Astrocyte (in vitro differentiated cells and primary cell): Measurements from ENCODE around the gene SMPDL3A. TPM values are rescaled to one million over a fixed set of nuclear protein-coding genes. Genes with fewer than 3 reads are reported as not detected.
"Not testable (repeated sequence)": the region's sequence is repeated elsewhere in the genome, so short reads cannot be mapped to it uniquely, and the experiment has no call there.

Experiments
- DNase-seq: peaks from one replicate; pipeline ENCODE4 v3.0.0-alpha.2; 2010; ENCODE audit warnings: low read depth
- FAIRE-seq: peaks from 2 replicates; lab custom pipeline; 2011; peaks lifted over from hg19 to GRCh38; lab: Jason Lieb, UNC
- H2AFZ ChIP-seq: 2 replicates; pipeline ENCODE4 v1.6.0; 2012; ENCODE audit warnings: low read depth, low read length, inconsistent platforms
- H3K27ac ChIP-seq: 2 replicates; pipeline ENCODE4 v1.5.1; 2011; ENCODE audit warnings: low read depth, low read length, inconsistent platforms
- H3K27me3 ChIP-seq: 2 replicates; pipeline ENCODE4 v1.6.0; 2011; ENCODE audit warnings: low read length, inconsistent platforms; ENCODE audit not compliant: insufficient read depth
- H3K36me3 ChIP-seq: 2 replicates; pipeline ENCODE4 v1.5.1; 2011; ENCODE audit warnings: low read length, inconsistent platforms; ENCODE audit not compliant: insufficient read depth
- H3K4me1 ChIP-seq: 2 replicates; pipeline ENCODE4 v1.5.1; 2011; ENCODE audit warnings: low read length, inconsistent platforms; ENCODE audit not compliant: insufficient read depth
- H3K4me2 ChIP-seq: 2 replicates; pipeline ENCODE4 v1.6.0; 2012; ENCODE audit warnings: low read length, inconsistent platforms
- H3K4me3 ChIP-seq: 2 replicates; pipeline ENCODE4 v1.5.1; 2011; ENCODE audit warnings: low read depth, mild to moderate bottlenecking, low read length, inconsistent platforms; ENCODE audit not compliant: insufficient read depth
- H3K79me2 ChIP-seq: 2 replicates; pipeline ENCODE4 v1.6.0; 2012; ENCODE audit warnings: mild to moderate bottlenecking, low read length, inconsistent platforms; ENCODE audit not compliant: insufficient read depth
- H3K9ac ChIP-seq: 2 replicates; pipeline ENCODE4 v1.6.0; 2012; ENCODE audit warnings: mild to moderate bottlenecking, low read length, inconsistent platforms
- H3K9me3 ChIP-seq: 2 replicates; pipeline ENCODE4 v1.5.1; 2012; ENCODE audit warnings: low read depth, mild to moderate bottlenecking, low read length, inconsistent platforms; ENCODE audit not compliant: insufficient read depth
- H4K20me1 ChIP-seq: 2 replicates; pipeline ENCODE4 v1.6.0; 2012; ENCODE audit warnings: low read length, inconsistent platforms; ENCODE audit not compliant: insufficient read depth
- H3K27ac Mint-ChIP-seq: one replicate; pipeline ENCODE4 v1.8.0; 2021; ENCODE audit warnings: mild to moderate bottlenecking, mixed read lengths; ENCODE audit not compliant: unreplicated experiment
- H3K27me3 Mint-ChIP-seq: one replicate; pipeline ENCODE4 v1.8.0; 2021; ENCODE audit warnings: low read depth, mixed read lengths; ENCODE audit not compliant: unreplicated experiment
- H3K36me3 Mint-ChIP-seq: one replicate; pipeline ENCODE4 v1.8.0; 2021; ENCODE audit warnings: low read depth, mixed read lengths; ENCODE audit not compliant: unreplicated experiment
- H3K4me1 Mint-ChIP-seq: one replicate; pipeline ENCODE4 v1.8.0; 2021; ENCODE audit warnings: low read depth, mixed read lengths; ENCODE audit not compliant: unreplicated experiment
- H3K4me3 Mint-ChIP-seq: one replicate; pipeline ENCODE4 v1.8.0; 2021; ENCODE audit warnings: mild to moderate bottlenecking, moderate library complexity, mixed read lengths; ENCODE audit not compliant: unreplicated experiment
- H3K9me3 Mint-ChIP-seq: one replicate; pipeline ENCODE4 v1.8.0; 2021; ENCODE audit warnings: mild to moderate bottlenecking, mixed read lengths; ENCODE audit not compliant: unreplicated experiment
- EZH2 ChIP-seq: IDR thresholded peaks from 2 replicates; pipeline ENCODE4 v1.6.1; 2012; ENCODE audit warnings: mild to moderate bottlenecking, low read length, inconsistent platforms; ENCODE audit not compliant: insufficient read depth
- total RNA-seq: library from RNA; stranded (reverse); gene quantifications from 2 replicates; pipeline ENCODE4 v1.2.1, GENCODE V29; 2021
- TF ChIP-seq, protein P1 (sequence below): IDR thresholded peaks from 2 replicates; pipeline ENCODE4 v1.5.1; 2011; ENCODE audit warnings: low read depth, mild to moderate bottlenecking, inconsistent platforms, low read length, moderate library complexity; ENCODE audit not compliant: insufficient read depth

The SMPDL3A gene
- total RNA-seq, 1 donor from 2014 or later, result 7.3 TPM

GRCh38 chr6:122747573-122747972, 41.5 kb upstream of the SMPDL3A start:
- no peaks in the 10 kb centered on the region for H3K27me3 Mint-ChIP-seq
- Histone ChIP-seq H3K9ac (no peak overlapping the region), H2AFZ (no peak overlapping the region), H3K27me3 (no peaks in the 10 kb centered on the region), H3K27ac (no peak overlapping the region), H3K79me2 (no peaks in the 10 kb centered on the region), H3K4me3 (no peak overlapping the region), H4K20me1 (no peaks in the 10 kb centered on the region), H3K36me3 (no peaks in the 10 kb centered on the region), H3K4me1 (no peaks in the 10 kb centered on the region), H3K4me2 (no peak overlapping the region), H3K9me3 (no peaks in the 10 kb centered on the region)
- no peak for DNase-seq
- no peak overlapping the region for H3K27ac Mint-ChIP-seq
- no peaks in the 10 kb centered on the region for H3K4me1 Mint-ChIP-seq
- H3K4me3 Mint-ChIP-seq, result no peak overlapping the region
- no peaks in the 10 kb centered on the region for H3K36me3 Mint-ChIP-seq
- FAIRE-seq, result no peak
- TF ChIP-seq, protein P1, sequence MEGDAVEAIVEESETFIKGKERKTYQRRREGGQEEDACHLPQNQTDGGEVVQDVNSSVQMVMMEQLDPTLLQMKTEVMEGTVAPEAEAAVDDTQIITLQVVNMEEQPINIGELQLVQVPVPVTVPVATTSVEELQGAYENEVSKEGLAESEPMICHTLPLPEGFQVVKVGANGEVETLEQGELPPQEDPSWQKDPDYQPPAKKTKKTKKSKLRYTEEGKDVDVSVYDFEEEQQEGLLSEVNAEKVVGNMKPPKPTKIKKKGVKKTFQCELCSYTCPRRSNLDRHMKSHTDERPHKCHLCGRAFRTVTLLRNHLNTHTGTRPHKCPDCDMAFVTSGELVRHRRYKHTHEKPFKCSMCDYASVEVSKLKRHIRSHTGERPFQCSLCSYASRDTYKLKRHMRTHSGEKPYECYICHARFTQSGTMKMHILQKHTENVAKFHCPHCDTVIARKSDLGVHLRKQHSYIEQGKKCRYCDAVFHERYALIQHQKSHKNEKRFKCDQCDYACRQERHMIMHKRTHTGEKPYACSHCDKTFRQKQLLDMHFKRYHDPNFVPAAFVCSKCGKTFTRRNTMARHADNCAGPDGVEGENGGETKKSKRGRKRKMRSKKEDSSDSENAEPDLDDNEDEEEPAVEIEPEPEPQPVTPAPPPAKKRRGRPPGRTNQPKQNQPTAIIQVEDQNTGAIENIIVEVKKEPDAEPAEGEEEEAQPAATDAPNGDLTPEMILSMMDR, result no peak
- TF ChIP-seq EZH2, result no peak
- H3K9me3 Mint-ChIP-seq, result peaks cover 7% of the 10 kb centered on the region

DNA sequence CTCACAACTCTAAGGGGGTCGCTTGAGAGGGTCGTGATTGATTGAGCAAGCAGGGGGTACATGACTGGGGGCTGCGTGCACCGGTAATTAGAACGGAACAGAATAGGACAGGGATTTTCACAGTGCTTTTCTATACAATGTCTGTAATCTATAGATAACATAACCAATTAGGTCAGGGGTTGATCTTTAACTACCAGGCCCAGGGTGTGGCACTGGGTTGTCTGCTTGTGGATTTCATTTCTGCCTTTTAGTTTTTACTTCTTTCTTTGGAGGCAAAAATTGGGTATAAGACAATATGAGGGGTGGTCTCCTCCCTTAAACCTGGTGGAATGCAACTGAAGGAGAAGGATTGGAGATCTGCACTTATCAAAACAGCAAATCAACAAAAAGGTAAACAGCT, 40.1 kb upstream of the SMPDL3A start:
- H3K9me3 Mint-ChIP-seq, H3K9ac ChIP-seq, H3K36me3 ChIP-seq, H3K4me2 ChIP-seq, H3K4me3 ChIP-seq, H3K27ac ChIP-seq, H3K9me3 ChIP-seq, H3K4me1 Mint-ChIP-seq, H3K27me3 ChIP-seq, H3K27me3 Mint-ChIP-seq, FAIRE-seq, H3K4me1 ChIP-seq, H3K27ac Mint-ChIP-seq, DNase-seq, H2AFZ ChIP-seq, H4K20me1 ChIP-seq, H3K36me3 Mint-ChIP-seq, H3K79me2 ChIP-seq, H3K4me3 Mint-ChIP-seq: not testable (repeated sequence)

DNA sequence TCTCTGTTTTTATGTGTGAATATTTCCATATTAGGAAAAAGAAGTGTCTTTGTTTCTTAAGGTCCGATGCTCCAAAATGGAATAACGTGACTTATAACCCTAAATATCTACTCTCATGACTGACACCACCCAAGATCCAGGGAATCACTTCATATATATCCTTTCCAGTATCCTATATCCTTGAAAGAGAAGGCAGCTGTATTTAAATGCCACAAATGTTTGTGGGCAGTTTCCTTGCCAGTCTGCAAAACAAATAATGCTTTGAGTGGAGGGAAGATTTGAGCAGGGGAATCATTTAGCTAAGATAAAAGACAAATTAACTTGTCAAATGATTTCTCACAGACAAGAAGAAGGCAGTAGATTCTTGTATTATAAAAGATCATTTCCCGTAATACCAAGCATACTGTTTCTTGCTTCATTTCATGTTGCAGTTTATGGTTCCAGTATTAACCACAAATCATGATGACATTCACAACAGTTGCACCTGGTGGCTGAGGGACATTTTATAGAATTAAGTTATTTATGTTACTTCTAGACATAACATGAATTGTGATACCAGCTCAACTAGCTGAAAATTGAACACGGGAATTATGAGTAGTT, 39.5 kb upstream of the SMPDL3A start:
- Mint-ChIP-seq H3K36me3 (no peaks in the 10 kb centered on the region), H3K4me1 (no peaks in the 10 kb centered on the region), H3K27ac (no peak overlapping the region), H3K4me3 (no peak overlapping the region), H3K9me3 (peaks cover 5% of the 10 kb centered on the region), H3K27me3 (no peaks in the 10 kb centered on the region)
- TF ChIP-seq, protein P1, result no peak
- TF ChIP-seq EZH2, result no peak
- no peaks in the 10 kb centered on the region for H3K36me3 ChIP-seq
- H3K27ac ChIP-seq, result no peak overlapping the region
- H3K79me2 ChIP-seq, result no peaks in the 10 kb centered on the region
- FAIRE-seq, result no peak
- H3K4me2 ChIP-seq, result no peak overlapping the region
- no peaks in the 10 kb centered on the region for H4K20me1 ChIP-seq
- no peaks in the 10 kb centered on the region for H3K4me1 ChIP-seq
- DNase-seq, result no peak
- no peaks in the 10 kb centered on the region for H3K27me3 ChIP-seq
- no peak overlapping the region for H3K9ac ChIP-seq
- H3K9me3 ChIP-seq, result no peaks in the 10 kb centered on the region
- H2AFZ ChIP-seq, result no peak overlapping the region
- no peak overlapping the region for H3K4me3 ChIP-seq
